Thoracic aorta (tissue), 2 donors: ENCODE data around the gene KRT73. TPM values are rescaled to one million over a fixed set of nuclear protein-coding genes. Genes with fewer than 3 reads are reported as not detected.

Source experiments
- ATAC-seq: fragments of 150-250 bp; one replicate; pipeline ENCODE4 v1.8.0; 2017; ENCODE audit warnings: low read depth; ENCODE audit not compliant: insufficient number of reproducible peaks, low FRiP score
- DNase-seq: peaks from one replicate; pipeline ENCODE4 v3.0.0-alpha.2; 2020; ENCODE audit warnings: low spot score
- H3K27ac ChIP-seq, 2 donors: fragments of 200-600 bp; sonication (generic); 1 replicate in 1 of 2; 2 replicates in 1 of 2; pipeline ENCODE4 v1.5.1; 2016; ENCODE audit warnings: mild to moderate bottlenecking in 2 of 2, moderate library complexity in 2 of 2
- H3K27me3 ChIP-seq: fragments of 200-600 bp; sonication (generic); replicated peaks from 2 replicates; pipeline ENCODE4 v1.6.0; 2016; ENCODE audit warnings: mild to moderate bottlenecking; ENCODE audit not compliant: insufficient read depth
- H3K36me3 ChIP-seq: fragments of 200-600 bp; sonication (generic); one replicate; pipeline ENCODE4 v1.5.1; 2016
- H3K4me1 ChIP-seq, 2 donors: fragments of 200-600 bp; sonication (generic); 1 replicate in 1 of 2; 2 replicates in 1 of 2; pipeline versions ENCODE4 v1.5.1 to v1.6.0; 2016; ENCODE audit warnings: low read depth in 2 of 2, mild to moderate bottlenecking in 1 of 2; ENCODE audit not compliant: control insufficient read depth in 1 of 2
- H3K4me3 ChIP-seq: fragments of 200-600 bp; sonication (generic); 2 replicates; pipeline ENCODE4 v1.5.1; 2016; ENCODE audit warnings: mild to moderate bottlenecking
- H3K9me3 ChIP-seq: fragments of 200-600 bp; sonication (generic); 2 replicates; pipeline ENCODE4 v1.5.1; 2016
- CTCF ChIP-seq: fragments of 200-600 bp; sonication (generic); IDR thresholded peaks from one replicate; pipeline ENCODE4 v1.5.1; 2019; ENCODE audit warnings: antibody characterized with exemption
- total RNA-seq, 2 donors: library from RNA; depleted of rRNA; stranded (reverse); fragments of >200 nt; gene quantifications; one replicate each; pipeline versions ENCODE4 v1.1.0 to v1.2.3, GENCODE V29; 2016

KRT73 gene
- total RNA-seq, 2 donors from 2014 or later: not detected

- Histone ChIP-seq H3K4me3 (no peak overlapping the region), H3K27me3 (no peaks in the 10 kb centered on the region), H3K27ac (no peak overlapping the region), H3K36me3 (no peaks in the 10 kb centered on the region), H3K9me3 (no peaks in the 10 kb centered on the region), H3K4me1 (no peaks in the 10 kb centered on the region)
- DNase-seq (no peak), ATAC-seq (no peak)
- no peak for TF ChIP-seq CTCF
Observed at GRCh38 chr12:52655251-52655650, 36.9 kb upstream of the KRT73 start.

- no peak within 1 kb of the TSS for H3K27ac ChIP-seq
- H3K9me3 ChIP-seq: no peaks in the 10 kb centered on the region
- H3K4me1 ChIP-seq: no peaks in the 10 kb centered on the region
- no peak within 1 kb of the TSS for H3K4me3 ChIP-seq
- no peaks in the 10 kb centered on the region for H3K36me3 ChIP-seq
- ATAC-seq (no peak), DNase-seq (no peak)
- H3K27me3 ChIP-seq: no peaks in the 10 kb centered on the region
- TF ChIP-seq CTCF: no peak
Observed at GRCh38 chr12:52651726-52652261, 33.4 kb upstream of the KRT73 start, which contains the start of gene KRT2. TSS of gene KRT2 (minus strand) at chr12:52652211. CDS start at chr12:52652142, 69 bp downstream.

GRCh38 chr12:52650520-52651081 lies 32.2 kb upstream of the KRT73 start:
- TF ChIP-seq CTCF: no peak
- DNase-seq (no peak), ATAC-seq (no peak)
- Histone ChIP-seq H3K27me3 (no peaks in the 10 kb centered on the region), H3K36me3 (no peaks in the 10 kb centered on the region), H3K27ac (no peak overlapping the region), H3K4me3 (peak overlapping the region; percentile 31), H3K4me1 (no peaks in the 10 kb centered on the region), H3K9me3 (no peaks in the 10 kb centered on the region)

GRCh38 chr12:52649066-52649465 lies 30.7 kb upstream of the KRT73 start:
- Histone ChIP-seq H3K27ac (no peak overlapping the region), H3K9me3 (no peaks in the 10 kb centered on the region), H3K36me3 (no peaks in the 10 kb centered on the region), H3K4me1 (no peaks in the 10 kb centered on the region), H3K4me3 (no peak overlapping the region), H3K27me3 (no peaks in the 10 kb centered on the region)
- DNase-seq (no peak), ATAC-seq (no peak)
- TF ChIP-seq CTCF: no peak

GRCh38 chr12:52648012-52648550 lies 29.7 kb upstream of the KRT73 start:
- Histone ChIP-seq H3K9me3 (no peaks in the 10 kb centered on the region), H3K27ac (no peak overlapping the region), H3K27me3 (no peaks in the 10 kb centered on the region), H3K4me3 (no peak overlapping the region), H3K4me1 (no peaks in the 10 kb centered on the region), H3K36me3 (no peaks in the 10 kb centered on the region)
- DNase-seq (no peak), ATAC-seq (no peak)
- no peak for TF ChIP-seq CTCF
